GM12873 (cell line): ENCODE results near the gene P4HA3.
A peak's percentile ranks its signal among the peaks of the same experiment; 100 is the strongest.

Source experiments
- CTCF ChIP-seq: IDR thresholded peaks from 2 replicates; pipeline ENCODE4 v1.5.1; 2012; ENCODE audit warnings: low read depth, mild to moderate bottlenecking, moderate library complexity, low read length, control low read depth; ENCODE audit not compliant: insufficient read depth; ENCODE audit errors: missing control alignments

P4HA3 gene

GRCh38 chr11:74322667-74323066 lies 11.2 kb upstream of the P4HA3 start:
- TF ChIP-seq CTCF: no peak

GRCh38 chr11:74321487-74322188 lies 10.2 kb upstream of the P4HA3 start:
- peak; percentile 77 for TF ChIP-seq CTCF

- no peak for TF ChIP-seq CTCF
These were observed 9.1 kb upstream of the P4HA3 start for GRCh38 chr11:74320538-74320937.

- no peak for TF ChIP-seq CTCF
These were observed 7.8 kb upstream of the P4HA3 start for GRCh38 chr11:74319139-74319816.

GRCh38 chr11:74318241-74318932 lies 6.9 kb upstream of the P4HA3 start:
- no peak for TF ChIP-seq CTCF

- TF ChIP-seq CTCF: no peak
These were observed 5.5 kb upstream of the P4HA3 start for GRCh38 chr11:74316772-74317505.

- no peak for TF ChIP-seq CTCF
These were observed 886 bp upstream of the P4HA3 start for GRCh38 chr11:74312326-74312725.
